ENCODE measurements around the gene ARHGEF17.

GRCh38 chr11:73312036-73312435 is 4.0 kb downstream of the ARHGEF17 start:
- TF ChIP-seq EZH2 (IDR thresholded peaks at IDR 0.05; ENCODE audit: low read length): no peak
- no peak for TF ChIP-seq CTCF (optimal IDR thresholded peaks at IDR 0.05 in 1 of 3, IDR thresholded peaks at IDR 0.05 in 1 of 3, conservative IDR thresholded peaks at IDR 0.05 in 1 of 3; ENCODE audit: extremely low read depth in 1 of 3, insufficient read depth in 2 of 3, low read length in 3 of 3)

Measured in keratinocyte (primary cell).